Stimulated activated CD4-positive, alpha-beta T cell treated with anti-CD3 and anti-CD28 coated beads, Interleukin-2, amount 100 ng/mL, for 48 hours (primary cell): ENCODE results near the gene TF.
A peak's percentile ranks its signal among the peaks of the same experiment; 100 is the strongest.
"Not testable (repeated sequence)": the region's sequence is repeated elsewhere in the genome, so short reads cannot be mapped to it uniquely, and the experiment has no call there.

ENCODE experiments used
- DNase-seq, 2 donors: peaks; one replicate each; pipeline ENCODE4 v3.0.0-alpha.2; 2020

The TF gene

GRCh38 chr3:133767607-133768006, 21.4 kb downstream of the TF start:
- no peak for DNase-seq

- DNase-seq, result no peak
These were observed 23.3 kb downstream of the TF start for GRCh38 chr3:133769536-133769935.

GRCh38 chr3:133773732-133774131, 27.5 kb downstream of the TF start:
- DNase-seq, result no peak

- no peak for DNase-seq
These were observed 29.1 kb downstream of the TF start for GRCh38 chr3:133775309-133775708.

- DNase-seq, result no peak
These were observed 29.6 kb downstream of the TF start for GRCh38 chr3:133775835-133776234.

GRCh38 chr3:133776794-133777438, 30.7 kb downstream of the TF start:
- no peak for DNase-seq

GRCh38 chr3:133777807-133778568, 31.8 kb downstream of the TF start:
- DNase-seq, result no peak

GRCh38 chr3:133779626-133780203, 33.5 kb downstream of the TF start:
- DNase-seq, result no peak

GRCh38 chr3:133780756-133781155, 34.6 kb downstream of the TF start:
- DNase-seq, result not testable (repeated sequence)

- DNase-seq, result no peak
These were observed 35.4 kb downstream of the TF start for GRCh38 chr3:133781570-133781969.

- no peak for DNase-seq
These were observed 36.3 kb downstream of the TF start for GRCh38 chr3:133782454-133782853.

- DNase-seq, result no peak
These were observed 37.6 kb downstream of the TF start for GRCh38 chr3:133783762-133784161.

- no peak for DNase-seq
These were observed 41.8 kb downstream of the TF start for GRCh38 chr3:133788024-133788423.

- no peak for DNase-seq
These were observed 46.1 kb downstream of the TF start for GRCh38 chr3:133792171-133792763.

- DNase-seq, result no peak
These were observed 51.4 kb downstream of the TF start for GRCh38 chr3:133797396-133798105.

GRCh38 chr3:133799794-133800585, 53.8 kb downstream of the TF start:
- DNase-seq, result no peak

- DNase-seq, result no peak
These were observed 57.3 kb downstream of the TF start for GRCh38 chr3:133803469-133803868.

GRCh38 chr3:133804896-133805295, 58.7 kb downstream of the TF start:
- DNase-seq, result no peak

GRCh38 chr3:133805384-133805701, 59.1 kb downstream of the TF start:
- DNase-seq, result no peak

- peak; percentile 90 to 92 for DNase-seq
These were observed 59.7 kb downstream of the TF start, which contains the start of gene SRPRB for GRCh38 chr3:133805702-133806475. Gene SRPRB, plus strand, starts transcription at chr3:133805815. Its CDS starts 34 bp downstream, at chr3:133805849.

GRCh38 chr3:133812872-133813271, 66.7 kb downstream of the TF start:
- DNase-seq, result no peak

GRCh38 chr3:133815386-133815785, 69.2 kb downstream of the TF start:
- no peak for DNase-seq
